MCF 10A (cell line): ENCODE data around the gene CABLES2. TPM values are rescaled to one million over a fixed set of nuclear protein-coding genes. Genes with fewer than 3 reads are reported as not detected.
A peak's percentile ranks its signal among the peaks of the same experiment; 100 is the strongest.

Experiments used
- BruUV-seq: library from RNA; stranded (reverse); fragments of 400-500 nt; replicated peaks from 2 replicates; lab custom pipeline; 2021; lab: Mats Ljungman, UMichigan
- CTCF ChIA-PET: fragments of 300-600 bp; sonication (Branson Sonifier 250); formaldehyde crosslinking; extraction: SDS; loops from one replicate; lab custom pipeline; 2021; ENCODE audit warnings: antibody characterized with exemption, inconsistent platforms; lab: Yijun Ruan, JAX
- POLR2A ChIA-PET: fragments of 300-600, 350-650 bp; sonication (Branson Sonifier 250); formaldehyde crosslinking; extraction: SDS; loops from one replicate; lab custom pipeline; 2020; ENCODE audit warnings: antibody characterized with exemption, inconsistent platforms; lab: Yijun Ruan, JAX
- DNase-seq: peaks from one replicate; pipeline ENCODE4 v3.0.0-alpha.2; 2018; ENCODE audit not compliant: unreplicated experiment
- H3K27ac Mint-ChIP-seq: one replicate; pipeline ENCODE4 v1.8.0; 2022; ENCODE audit warnings: mild to moderate bottlenecking, low read depth, mixed read lengths; ENCODE audit not compliant: unreplicated experiment
- H3K27me3 Mint-ChIP-seq: one replicate; pipeline ENCODE4 v1.8.0; 2022; ENCODE audit warnings: mixed read lengths; ENCODE audit not compliant: insufficient read depth, unreplicated experiment
- H3K36me3 Mint-ChIP-seq: one replicate; pipeline ENCODE4 v1.8.0; 2022; ENCODE audit warnings: mild to moderate bottlenecking, moderate library complexity, mixed read lengths; ENCODE audit not compliant: insufficient read depth, unreplicated experiment
- H3K4me1 Mint-ChIP-seq: one replicate; pipeline ENCODE4 v1.8.0; 2022; ENCODE audit warnings: mixed read lengths; ENCODE audit not compliant: insufficient read depth, unreplicated experiment
- H3K4me3 Mint-ChIP-seq: one replicate; pipeline ENCODE4 v1.8.0; 2022; ENCODE audit warnings: mild to moderate bottlenecking, moderate library complexity, mixed read lengths; ENCODE audit not compliant: unreplicated experiment
- H3K9me3 Mint-ChIP-seq: one replicate; pipeline ENCODE4 v1.8.0; 2022; ENCODE audit warnings: mixed read lengths; ENCODE audit not compliant: unreplicated experiment
- CTCF ChIP-seq: fragments of 200-600 bp; IDR thresholded peaks from one replicate; pipeline ENCODE4 v1.8.0; 2022; ENCODE audit warnings: antibody characterized with exemption, mild to moderate bottlenecking; ENCODE audit not compliant: unreplicated experiment
- intact Hi-C: fragments of 100-400 bp; cut with micrococcal nuclease; formaldehyde crosslinking; loops from 2 replicates; pipeline ENCODE4 v1.14.1; 2022
- total RNA-seq: library from RNA; stranded (reverse); gene quantifications from 2 replicates; pipeline ENCODE4 v1.2.3, GENCODE V29; 2022

Gene CABLES2
- total RNA-seq, 1 experiment from 2014 or later: 1.5 TPM

- DNase-seq: peak; percentile 68
- TF ChIP-seq CTCF: no peak
- Mint-ChIP-seq H3K4me3 (peak overlapping the region; percentile 80), H3K4me1 (peaks cover 45% of the 10 kb centered on the region), H3K36me3 (peaks cover 26% of the 10 kb centered on the region), H3K27me3 (no peaks in the 10 kb centered on the region), H3K27ac (no peak overlapping the region), H3K9me3 (no peaks in the 10 kb centered on the region)
- ChIA-PET CTCF (interaction anchor here (0.6 to 8.3 kb wide), 10 partner anchors 10 to 66 kb away, joined by 3 to 87 read pairs (median 14); partner anchors contain the start of gene RPS21), POLR2A (interaction anchor here (0.6 to 12.9 kb wide), 18 partner anchors 9 to 1614 kb away, joined by 3 to 347 read pairs (median 4); partner anchors contain the start of genes ADRM1, LSM14B, MRGBP and RPS21)
- no TSS peak for BruUV-seq
- intact Hi-C loops: loop anchor here (5.0 kb wide), 1 partner anchor 64 kb away; the partner anchor contains the start of gene ADRM1
Observed at GRCh38 chr20:62366370-62367135, 40.5 kb downstream of the CABLES2 start.

GRCh38 chr20:62365814-62366369, 41.2 kb downstream of the CABLES2 start:
- peaks cover 33% of the 10 kb centered on the region for H3K36me3 Mint-ChIP-seq
- H3K9me3 Mint-ChIP-seq: no peaks in the 10 kb centered on the region
- intact Hi-C loops: loop anchor here (1.0 to 5.0 kb wide), 2 partner anchors 39 to 64 kb away; partner anchors contain the start of gene ADRM1
- TF ChIP-seq CTCF: no peak
- DNase-seq: peak; percentile 93
- ChIA-PET POLR2A (interaction anchor here (0.9 to 12.9 kb wide), 16 partner anchors 9 to 430 kb away, joined by 3 to 347 read pairs (median 4); partner anchors contain the start of genes ADRM1, LSM14B, MRGBP and PSMA7), CTCF (interaction anchor here (1.1 to 8.3 kb wide), 8 partner anchors 9 to 64 kb away, joined by 4 to 87 read pairs (median 36); partner anchors contain the start of gene RPS21)
- no peaks in the 10 kb centered on the region for H3K27me3 Mint-ChIP-seq
- H3K4me1 Mint-ChIP-seq: peaks cover 48% of the 10 kb centered on the region
- BruUV-seq: TSS peak; percentile 21
- H3K27ac Mint-ChIP-seq: no peak overlapping the region
- H3K4me3 Mint-ChIP-seq: peak overlapping the region; percentile 80

GRCh38 chr20:62364911-62365736, 42.0 kb downstream of the CABLES2 start:
- peak overlapping the region; percentile 80 for H3K4me3 Mint-ChIP-seq
- peaks cover 35% of the 10 kb centered on the region for H3K36me3 Mint-ChIP-seq
- no peaks in the 10 kb centered on the region for H3K9me3 Mint-ChIP-seq
- peak; percentile 66 for DNase-seq
- no peak overlapping the region for H3K27ac Mint-ChIP-seq
- no peaks in the 10 kb centered on the region for H3K27me3 Mint-ChIP-seq
- ChIA-PET CTCF (interaction anchor here (0.7 to 8.3 kb wide), 12 partner anchors 9 to 64 kb away, joined by 3 to 87 read pairs (median 10); partner anchors contain the start of genes ADRM1 and RPS21), POLR2A (interaction anchor here (0.5 to 12.9 kb wide), 22 partner anchors 8 to 431 kb away, joined by 3 to 347 read pairs (median 4); partner anchors contain the start of genes ADRM1, LSM14B, MRGBP and PSMA7)
- peaks cover 48% of the 10 kb centered on the region for H3K4me1 Mint-ChIP-seq
- no peak for TF ChIP-seq CTCF
- intact Hi-C loops: loop anchor here (1.0 to 5.0 kb wide), 2 partner anchors 40 to 63 kb away; partner anchors contain the start of gene ADRM1
- no TSS peak for BruUV-seq
